Mucosa of descending colon (tissue), 3 donors: Measurements from ENCODE around the gene OLFML1. TPM values are rescaled to one million over a fixed set of nuclear protein-coding genes. Genes with fewer than 3 reads are reported as not detected.

Experiments used
- ATAC-seq: fragments of 200-7000 bp; cut with Tn5 transposase; one replicate; pipeline ENCODE4 v1.9.1; 2020; ENCODE audit warnings: mild to moderate bottlenecking, moderate library complexity
- DNase-seq, 3 donors: peaks; one replicate each; pipeline ENCODE4 v3.0.0-alpha.2; 2020
- H3K36me3 ChIP-seq: fragments of 200-600 bp; one replicate; pipeline ENCODE4 v1.8.0; 2021; ENCODE audit warnings: low read depth, mild to moderate bottlenecking
- H3K4me1 ChIP-seq: fragments of 200-600 bp; one replicate; pipeline ENCODE4 v1.8.0; 2021; ENCODE audit warnings: low read depth, mild to moderate bottlenecking
- H3K4me3 ChIP-seq: fragments of 200-600 bp; one replicate; pipeline ENCODE4 v1.8.0; 2021; ENCODE audit warnings: mild to moderate bottlenecking
- H3K9me3 ChIP-seq: fragments of 200-600 bp; one replicate; pipeline ENCODE4 v1.8.0; 2021; ENCODE audit warnings: mild to moderate bottlenecking
- CTCF ChIP-seq: fragments of 200-600 bp; IDR thresholded peaks from one replicate; pipeline ENCODE4 v1.8.0; 2022; ENCODE audit warnings: antibody characterized with exemption, mild to moderate bottlenecking
- intact Hi-C, 2 donors: fragments of 100-400 bp; cut with DNase I in 1 of 2; cut with micrococcal nuclease in 1 of 2; formaldehyde crosslinking; loops; one replicate each; pipeline versions ENCODE4 v1.11.0 to v1.11.1; 2022; cut with DNase I, micrococcal nuclease
- total RNA-seq, 3 donors: library from RNA; stranded (reverse); fragmentation: NEBNext Ultra II Directional in 2 of 3; extraction: Animal tissue kit (Norgen Biotek cat#: 25700) in 2 of 3; gene quantifications; one replicate each; pipeline versions ENCODE4 v1.2.1 to v1.2.4, GENCODE V29; 2021 to 2023
- donor health status: DM: no; HTN: no; CAD: no; lungs with moderate emphysema.
- donor health status: DM: no; HTN: no; CAD: no.
- donor health status: DM: no; HTN: yes; CAD: no.

OLFML1 gene
- total RNA-seq, 3 donors from 2014 or later: 2.1 to 11.2 (median 5.2) TPM

- TF ChIP-seq CTCF: no peak
- intact Hi-C loops: no loop called here
- H3K9me3 ChIP-seq: no peaks in the 10 kb centered on the region
- DNase-seq (no peak), ATAC-seq (no peak)
- H3K4me3 ChIP-seq: no peak overlapping the region
- H3K36me3 ChIP-seq: no peaks in the 10 kb centered on the region
- H3K4me1 ChIP-seq: no peaks in the 10 kb centered on the region
Observed at GRCh38 chr11:7484131-7484530, 1.2 kb upstream of the OLFML1 start.

GRCh38 chr11:7484645-7485044, 661 bp upstream of the OLFML1 start:
- intact Hi-C loops: no loop called here
- ATAC-seq: no peak

DNA sequence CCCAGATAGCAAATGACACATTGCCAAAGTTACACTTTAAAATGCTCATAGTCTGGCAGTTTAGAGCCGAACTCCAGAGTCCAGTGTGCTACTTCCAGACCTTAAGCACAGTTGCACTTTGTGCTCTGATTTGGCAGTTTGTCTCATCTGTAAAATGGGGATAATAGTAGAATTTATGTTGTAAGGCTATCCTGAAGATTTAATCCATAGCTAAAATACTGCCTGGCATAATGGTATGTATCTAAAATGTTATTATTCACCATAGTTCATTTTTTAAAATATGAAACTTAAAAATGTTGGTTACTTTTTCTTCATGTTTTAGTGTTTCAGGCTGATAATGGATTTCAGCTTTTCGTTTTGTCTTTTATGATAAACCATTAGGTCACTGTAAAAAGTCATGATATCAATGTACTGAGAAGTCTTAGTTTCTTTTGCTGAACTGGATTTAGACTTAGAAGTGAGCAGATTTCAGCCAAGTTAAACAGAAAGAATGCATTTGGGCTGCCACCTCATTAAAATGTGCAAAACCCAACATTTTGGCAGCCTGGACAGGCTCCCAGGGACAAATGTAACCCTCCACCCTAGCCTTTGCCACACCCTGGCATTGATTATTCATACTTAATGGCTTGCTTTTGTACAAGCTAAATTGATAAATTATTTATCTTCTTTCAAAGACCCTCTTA, 933 bp downstream of the OLFML1 start:
- no peaks in the 10 kb centered on the region for H3K4me1 ChIP-seq

More at GRCh38 chr11:7484645-7485044, 661 bp upstream of the OLFML1 start:
- Histone ChIP-seq H3K9me3 (no peaks in the 10 kb centered on the region), H3K4me1 (no peaks in the 10 kb centered on the region), H3K4me3 (no peak overlapping the region), H3K36me3 (no peaks in the 10 kb centered on the region)
- DNase-seq: no peak
- TF ChIP-seq CTCF: no peak

GRCh38 chr11:7486781-7487140, 1.5 kb downstream of the OLFML1 start:
- ATAC-seq (no peak), DNase-seq (no peak)
- intact Hi-C loops: no loop called here
- Histone ChIP-seq H3K4me3 (no peak overlapping the region), H3K36me3 (no peaks in the 10 kb centered on the region), H3K4me1 (no peaks in the 10 kb centered on the region), H3K9me3 (no peaks in the 10 kb centered on the region)
- no peak for TF ChIP-seq CTCF

More for the DNA sequence above, 933 bp downstream of the OLFML1 start:
- ATAC-seq: no peak
- intact Hi-C loops: no loop called here
- H3K36me3 ChIP-seq: no peaks in the 10 kb centered on the region
- no peak for DNase-seq
- TF ChIP-seq CTCF: no peak
- no peak overlapping the region for H3K4me3 ChIP-seq
- H3K9me3 ChIP-seq: no peaks in the 10 kb centered on the region

DNA sequence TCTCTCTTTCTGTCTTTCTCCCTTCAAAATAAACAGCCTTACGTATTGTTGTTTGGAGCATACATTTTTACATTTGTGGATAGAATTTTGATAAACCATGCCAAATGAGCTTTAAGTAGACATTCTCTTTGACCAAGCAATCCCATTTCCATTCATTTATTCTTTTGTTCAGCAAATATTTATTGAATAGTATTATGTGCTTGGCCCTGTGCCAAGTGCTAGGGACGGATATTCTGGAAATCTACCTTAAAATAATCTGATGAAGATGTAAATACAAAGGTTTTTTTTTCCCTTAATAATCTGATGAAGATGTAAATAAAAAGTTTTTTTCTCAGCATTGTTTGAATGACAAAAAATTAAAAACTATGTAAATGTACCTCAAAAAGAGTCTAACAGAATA, 2.1 kb downstream of the OLFML1 start:
- ATAC-seq (no peak), DNase-seq (no peak)
- TF ChIP-seq CTCF: no peak
- H3K4me3 ChIP-seq: no peak overlapping the region
- H3K36me3 ChIP-seq: no peaks in the 10 kb centered on the region
- intact Hi-C loops: no loop called here
- H3K9me3 ChIP-seq: no peaks in the 10 kb centered on the region
- H3K4me1 ChIP-seq: no peaks in the 10 kb centered on the region

GRCh38 chr11:7488681-7489080, 3.4 kb downstream of the OLFML1 start:
- no peak for TF ChIP-seq CTCF
- no peaks in the 10 kb centered on the region for H3K36me3 ChIP-seq
- intact Hi-C loops: no loop called here
- no peaks in the 10 kb centered on the region for H3K4me1 ChIP-seq
- H3K4me3 ChIP-seq: no peak overlapping the region
- DNase-seq (no peak), ATAC-seq (no peak)
- no peaks in the 10 kb centered on the region for H3K9me3 ChIP-seq
